PC-9 (cell line): ENCODE results near the gene SYNGR1.

ENCODE experiments used
- CTCF ChIP-seq: fragments of 200-600 bp; sonication (generic); conservative IDR thresholded peaks from 2 replicates; pipeline ENCODE4 v1.6.1; 2017; ENCODE audit warnings: mixed run types, antibody characterized with exemption, mild to moderate bottlenecking, moderate library complexity
- EZH2 ChIP-seq: fragments of 200-600 bp; sonication (generic); IDR thresholded peaks from 2 replicates; pipeline ENCODE4 v1.8.0; 2017; ENCODE audit warnings: antibody characterized with exemption, low read depth

- TF ChIP-seq CTCF (peak; percentile 65), EZH2 (no peak)
These were observed 43.1 kb upstream of the SYNGR1 start for GRCh38 chr22:39306456-39307361.
